Measurements from ENCODE around the gene RAD1.

DNA sequence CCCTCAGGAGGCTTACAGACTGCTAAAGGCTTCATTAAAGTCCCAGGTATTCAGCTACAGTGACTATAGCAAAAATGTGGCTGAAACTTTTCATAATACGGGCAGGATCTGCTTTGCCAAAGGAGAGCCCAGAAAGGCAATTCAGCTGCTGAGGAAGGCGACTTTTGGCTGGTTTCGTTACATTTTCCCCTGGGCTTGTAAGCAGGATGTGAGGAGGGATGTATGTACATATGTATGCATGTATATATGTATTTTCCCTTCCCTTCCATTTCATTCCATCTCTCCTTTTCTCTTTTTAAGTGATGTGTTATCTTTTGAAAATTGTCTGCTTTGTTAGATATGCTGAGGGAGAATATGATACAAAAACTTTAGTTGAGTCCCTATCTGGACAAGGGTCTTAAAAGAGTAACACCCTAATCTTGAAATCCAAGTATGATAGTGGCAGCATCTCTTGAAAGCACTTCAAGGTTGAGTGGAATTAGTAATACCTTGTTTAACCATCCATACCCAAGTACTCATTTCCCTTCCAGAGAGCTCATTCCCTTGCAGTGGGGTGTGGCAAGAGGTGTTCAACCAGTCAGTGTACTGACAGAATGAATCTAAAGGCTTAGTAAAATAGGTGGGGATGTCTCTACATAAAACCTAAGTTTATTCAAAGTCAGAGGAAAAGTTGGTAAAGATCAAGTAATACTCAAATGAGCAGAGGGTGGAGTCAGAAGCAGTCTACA is 28.7 kb downstream of the RAD1 start:
- no peak for TF ChIP-seq POLR2A (IDR thresholded peaks at IDR 0.05)
- TF ChIP-seq, protein P1, sequence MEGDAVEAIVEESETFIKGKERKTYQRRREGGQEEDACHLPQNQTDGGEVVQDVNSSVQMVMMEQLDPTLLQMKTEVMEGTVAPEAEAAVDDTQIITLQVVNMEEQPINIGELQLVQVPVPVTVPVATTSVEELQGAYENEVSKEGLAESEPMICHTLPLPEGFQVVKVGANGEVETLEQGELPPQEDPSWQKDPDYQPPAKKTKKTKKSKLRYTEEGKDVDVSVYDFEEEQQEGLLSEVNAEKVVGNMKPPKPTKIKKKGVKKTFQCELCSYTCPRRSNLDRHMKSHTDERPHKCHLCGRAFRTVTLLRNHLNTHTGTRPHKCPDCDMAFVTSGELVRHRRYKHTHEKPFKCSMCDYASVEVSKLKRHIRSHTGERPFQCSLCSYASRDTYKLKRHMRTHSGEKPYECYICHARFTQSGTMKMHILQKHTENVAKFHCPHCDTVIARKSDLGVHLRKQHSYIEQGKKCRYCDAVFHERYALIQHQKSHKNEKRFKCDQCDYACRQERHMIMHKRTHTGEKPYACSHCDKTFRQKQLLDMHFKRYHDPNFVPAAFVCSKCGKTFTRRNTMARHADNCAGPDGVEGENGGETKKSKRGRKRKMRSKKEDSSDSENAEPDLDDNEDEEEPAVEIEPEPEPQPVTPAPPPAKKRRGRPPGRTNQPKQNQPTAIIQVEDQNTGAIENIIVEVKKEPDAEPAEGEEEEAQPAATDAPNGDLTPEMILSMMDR (IDR thresholded peaks at IDR 0.05): no peak

Measured in breast epithelium (tissue), 3 donors.